Middle frontal gyrus (tissue), 1 donor: Measurements from ENCODE around the gene RPH3AL.
"Not testable (repeated sequence)": the region's sequence is repeated elsewhere in the genome, so short reads cannot be mapped to it uniquely, and the experiment has no call there.

Experiments
- DNase-seq: peaks from one replicate; pipeline ENCODE4 v3.0.0-alpha.2; 2015; ENCODE audit warnings: low spot score; ENCODE audit errors: extremely low spot score

Gene RPH3AL

DNA sequence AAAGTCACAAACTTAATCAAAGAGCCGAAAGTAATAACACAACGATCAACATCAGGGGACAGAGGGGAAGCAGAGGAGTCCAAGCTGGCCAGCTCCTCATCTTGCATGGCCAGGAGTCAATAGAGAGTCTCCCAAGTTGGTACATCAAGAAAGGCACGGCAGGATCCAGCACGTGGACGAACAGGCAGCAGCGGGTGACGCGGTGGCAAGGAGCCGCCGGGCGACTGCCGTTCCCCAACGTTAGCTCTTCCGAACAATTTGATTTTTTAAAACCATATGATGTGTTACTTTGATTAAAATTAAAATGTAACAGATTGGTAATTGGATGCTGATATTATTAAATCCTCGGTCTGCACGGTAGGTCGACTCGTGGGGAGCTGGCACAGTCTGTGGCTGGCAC, 89.3 kb downstream of the RPH3AL start:
- no peak for DNase-seq

DNA sequence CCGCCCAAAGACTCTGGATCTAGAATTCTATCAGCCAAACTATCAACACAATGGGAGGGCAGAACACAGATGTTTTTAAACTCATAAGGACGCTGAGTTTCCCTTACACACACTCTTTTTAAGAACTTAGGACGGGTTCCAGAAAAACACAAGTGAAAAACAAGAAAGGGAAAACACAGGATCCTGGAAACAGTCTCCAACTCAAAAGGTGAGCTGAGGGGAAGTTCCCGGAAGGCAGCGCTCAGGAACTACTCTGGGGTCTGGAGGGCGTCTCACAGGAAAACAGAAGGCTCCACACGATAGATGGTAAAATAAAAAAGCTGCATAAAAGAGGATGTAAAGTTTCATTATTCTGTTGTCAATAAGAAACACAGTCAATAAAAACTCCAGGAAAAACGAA, 91.0 kb downstream of the RPH3AL start:
- no peak for DNase-seq

DNA sequence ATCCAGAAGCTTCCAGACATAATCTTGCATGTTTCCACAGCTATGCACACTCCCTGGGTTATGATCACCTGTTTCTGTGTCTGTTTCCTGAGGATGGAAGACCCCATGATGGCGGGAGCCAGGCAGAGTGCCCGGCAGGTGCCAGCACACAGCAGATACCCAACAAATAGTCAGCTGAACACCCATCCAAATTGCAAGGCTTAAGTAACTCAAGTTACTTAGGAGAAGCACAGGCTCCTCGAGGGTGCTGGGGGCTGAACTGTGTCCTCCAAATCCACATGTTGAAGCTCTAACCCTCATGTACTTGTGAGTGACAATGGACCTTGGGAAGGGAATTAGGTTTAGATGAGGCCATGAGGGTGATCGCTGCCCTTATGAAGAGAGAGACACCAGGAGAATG, 91.7 kb downstream of the RPH3AL start:
- DNase-seq: no peak

DNA sequence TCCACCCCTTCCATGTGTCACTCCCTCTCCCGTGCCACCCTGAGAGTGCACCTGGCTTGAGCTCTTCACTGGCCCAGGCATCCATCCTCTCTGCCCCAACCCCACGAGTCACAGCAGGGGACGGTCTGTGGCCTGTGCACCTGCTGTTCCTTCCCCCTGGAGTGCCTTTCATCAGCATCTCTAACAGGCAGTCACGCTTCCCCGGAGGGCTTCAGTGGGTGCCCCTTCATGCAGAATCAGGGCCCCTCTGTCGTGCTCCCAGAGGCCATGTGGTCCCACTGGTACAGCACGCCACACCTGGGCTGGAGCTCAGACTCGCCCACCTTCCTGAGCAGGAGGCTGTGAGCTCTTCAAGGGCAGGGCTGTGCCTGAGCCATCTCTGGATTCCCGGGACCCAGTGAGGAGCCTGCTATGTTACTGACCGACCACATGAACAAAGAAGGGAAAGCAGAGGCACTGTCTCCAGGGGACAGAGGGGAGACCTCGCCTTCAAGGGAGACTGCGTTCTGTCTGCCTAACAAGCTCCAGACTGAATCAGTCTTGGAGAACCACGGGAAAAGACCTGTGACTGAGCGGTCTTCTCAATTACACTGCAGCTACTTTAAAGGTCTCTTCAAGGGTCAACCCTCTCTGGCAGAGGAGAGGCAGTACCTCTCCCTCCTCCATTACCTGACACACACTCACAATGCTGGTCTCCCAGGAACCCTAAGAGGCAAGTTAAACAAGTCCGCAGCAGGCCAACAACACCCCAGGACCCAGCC, 92.4 kb downstream of the RPH3AL start:
- no peak for DNase-seq

DNA sequence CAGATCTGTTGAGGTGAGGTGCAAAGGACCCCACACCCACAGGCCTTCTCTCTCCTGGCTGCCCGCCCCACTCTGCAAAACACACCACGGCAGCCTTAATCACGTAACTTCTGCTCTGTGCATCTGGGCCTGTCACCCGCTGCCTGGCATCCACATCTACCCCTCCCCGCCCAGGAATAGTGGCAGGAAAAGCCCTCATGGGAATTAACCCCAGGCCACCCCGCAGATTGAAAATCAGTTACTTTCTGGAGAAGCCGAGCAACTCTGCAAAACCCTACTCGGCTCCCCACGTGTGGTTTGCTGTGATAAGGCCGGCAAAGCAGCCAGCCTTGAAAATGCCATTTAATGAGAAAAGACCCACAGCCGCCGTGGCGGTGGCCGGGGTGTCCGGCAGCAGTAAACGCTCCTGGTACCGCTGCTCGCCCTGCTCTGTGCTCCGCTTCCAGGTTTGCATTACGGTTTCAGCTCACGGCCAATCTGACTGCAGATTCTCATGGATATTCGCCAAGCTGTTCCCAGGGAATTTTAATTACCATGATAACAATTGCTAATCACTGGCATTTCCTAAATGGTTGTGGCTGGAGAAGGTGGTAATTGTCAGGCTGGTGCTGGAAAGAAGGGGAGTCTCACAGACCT, 93.1 kb downstream of the RPH3AL start:
- no peak for DNase-seq

DNA sequence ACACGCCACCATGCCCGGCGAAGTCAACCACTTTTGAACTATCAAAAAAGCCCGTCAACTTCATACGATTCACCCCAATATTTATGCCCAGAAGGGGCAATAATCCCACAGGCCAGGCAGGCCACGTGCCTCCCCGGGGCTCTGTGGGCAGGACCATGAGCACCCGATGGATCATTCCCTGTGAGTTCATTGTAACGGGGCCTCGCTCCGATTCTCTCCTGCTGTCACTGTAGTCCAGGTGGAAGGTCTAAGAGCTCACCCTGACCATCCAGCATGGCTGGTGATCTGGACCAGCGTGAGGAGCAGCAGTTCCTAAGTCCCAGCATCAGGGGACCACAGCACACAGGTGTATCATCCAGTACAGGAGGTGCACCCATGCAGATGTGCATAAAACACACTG, 93.7 kb downstream of the RPH3AL start:
- DNase-seq: no peak

DNA sequence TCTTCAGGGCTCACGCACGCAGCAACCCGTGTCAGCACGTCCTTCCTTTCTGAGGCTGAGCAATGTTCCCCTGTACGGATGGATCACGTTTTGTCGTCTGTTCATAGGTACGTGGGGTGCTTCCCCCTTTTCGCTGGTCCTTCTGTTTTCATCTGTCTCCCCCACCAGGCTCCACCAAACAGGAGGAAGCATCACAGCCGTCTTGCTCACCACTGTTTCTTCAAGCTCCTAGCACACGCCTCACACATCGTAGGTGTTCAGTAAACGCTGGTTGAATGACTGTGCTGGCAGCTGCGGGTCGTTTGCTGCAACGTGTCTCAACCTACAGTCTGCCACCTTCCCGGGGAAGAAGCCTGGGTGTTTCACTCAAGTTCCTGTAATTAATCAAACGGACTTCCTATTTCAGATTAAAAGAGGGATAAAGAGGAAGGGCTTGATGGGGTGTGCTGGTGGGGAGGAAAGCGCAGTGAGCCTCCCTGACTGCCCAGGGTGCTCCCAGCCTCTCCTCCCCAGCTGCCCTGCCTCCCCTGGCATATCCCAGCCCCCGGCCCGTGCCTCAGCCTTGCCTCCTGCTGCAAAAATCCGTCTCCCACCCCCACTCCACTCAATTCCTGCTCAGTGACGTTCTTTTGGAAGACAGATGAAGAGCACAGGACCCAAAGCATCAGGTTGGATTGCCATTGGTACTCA, 94.4 kb downstream of the RPH3AL start:
- no peak for DNase-seq

DNA sequence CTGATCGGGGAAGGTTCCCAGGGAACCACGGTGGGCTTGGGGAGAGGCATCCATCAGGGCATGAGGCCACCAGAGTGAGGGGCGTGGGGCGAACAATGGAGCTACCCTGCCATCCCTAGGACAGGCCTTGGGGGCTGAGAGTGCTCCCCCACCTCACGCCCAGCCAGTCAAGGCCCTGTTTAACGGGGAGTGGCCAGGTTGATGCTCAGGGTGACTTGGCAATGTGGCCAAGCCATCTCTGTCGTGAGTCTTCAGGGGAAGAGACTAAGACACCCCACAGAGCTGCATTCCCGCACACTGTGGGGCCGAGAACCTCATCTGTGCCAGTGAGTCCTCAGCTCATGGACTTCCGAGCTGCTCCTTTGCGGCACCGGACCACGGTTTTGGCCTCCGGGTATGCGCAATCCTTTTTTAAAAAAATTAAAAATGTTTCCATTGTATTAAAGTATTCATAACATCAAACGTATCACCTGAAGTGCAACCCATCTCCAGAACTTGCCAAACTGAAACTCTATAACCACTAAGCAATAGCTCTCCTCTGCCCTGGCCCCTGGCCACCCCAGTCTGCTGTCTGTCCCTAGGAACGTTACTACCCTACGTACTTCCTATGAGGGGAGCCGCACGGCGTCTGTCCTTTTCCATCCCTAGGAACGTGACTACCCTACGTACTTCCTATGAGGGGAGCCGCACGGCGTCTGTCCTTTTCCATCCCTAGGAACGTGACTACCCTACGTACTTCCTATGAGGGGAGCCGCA, 99.3 kb downstream of the RPH3AL start:
- no peak for DNase-seq

DNA sequence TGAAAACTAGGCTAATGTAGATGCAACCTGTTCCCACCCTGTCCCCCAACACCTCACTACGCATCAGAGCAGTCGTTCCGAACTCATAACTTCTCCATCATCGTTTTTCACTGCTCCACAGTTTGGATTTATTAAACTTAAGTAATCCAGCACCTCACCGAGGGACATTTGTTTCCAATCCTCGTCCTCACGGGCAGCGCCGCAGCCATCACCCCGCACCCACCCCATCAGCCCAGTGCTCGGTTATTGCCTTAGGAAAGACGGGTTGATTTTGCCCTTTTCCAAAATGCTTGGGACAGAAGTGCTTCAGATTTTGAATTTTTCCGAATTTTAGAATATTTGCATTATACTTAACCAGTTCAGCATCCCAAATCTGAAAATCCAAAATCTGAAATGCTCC, 100.2 kb downstream of the RPH3AL start:
- DNase-seq: no peak

DNA sequence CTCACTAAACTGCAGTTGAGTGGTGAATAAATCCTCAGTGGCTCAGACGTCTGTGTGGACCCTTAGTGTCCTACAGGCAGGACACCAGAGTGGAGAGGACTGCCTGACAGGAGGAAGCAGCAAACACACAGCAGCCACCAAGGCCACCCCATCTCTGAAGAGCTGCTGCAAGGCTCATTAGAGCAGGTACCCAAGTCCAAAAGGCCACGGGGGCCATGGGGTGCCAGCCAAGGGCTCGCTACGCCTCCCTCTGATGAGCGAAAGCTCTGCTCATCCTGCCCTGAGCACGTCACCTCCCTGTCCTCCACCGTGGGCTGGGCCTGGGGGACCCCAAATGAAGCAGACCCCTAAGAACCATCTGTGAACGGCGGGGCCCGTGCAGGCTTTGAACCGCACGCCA, 101.1 kb downstream of the RPH3AL start:
- DNase-seq: no peak

DNA sequence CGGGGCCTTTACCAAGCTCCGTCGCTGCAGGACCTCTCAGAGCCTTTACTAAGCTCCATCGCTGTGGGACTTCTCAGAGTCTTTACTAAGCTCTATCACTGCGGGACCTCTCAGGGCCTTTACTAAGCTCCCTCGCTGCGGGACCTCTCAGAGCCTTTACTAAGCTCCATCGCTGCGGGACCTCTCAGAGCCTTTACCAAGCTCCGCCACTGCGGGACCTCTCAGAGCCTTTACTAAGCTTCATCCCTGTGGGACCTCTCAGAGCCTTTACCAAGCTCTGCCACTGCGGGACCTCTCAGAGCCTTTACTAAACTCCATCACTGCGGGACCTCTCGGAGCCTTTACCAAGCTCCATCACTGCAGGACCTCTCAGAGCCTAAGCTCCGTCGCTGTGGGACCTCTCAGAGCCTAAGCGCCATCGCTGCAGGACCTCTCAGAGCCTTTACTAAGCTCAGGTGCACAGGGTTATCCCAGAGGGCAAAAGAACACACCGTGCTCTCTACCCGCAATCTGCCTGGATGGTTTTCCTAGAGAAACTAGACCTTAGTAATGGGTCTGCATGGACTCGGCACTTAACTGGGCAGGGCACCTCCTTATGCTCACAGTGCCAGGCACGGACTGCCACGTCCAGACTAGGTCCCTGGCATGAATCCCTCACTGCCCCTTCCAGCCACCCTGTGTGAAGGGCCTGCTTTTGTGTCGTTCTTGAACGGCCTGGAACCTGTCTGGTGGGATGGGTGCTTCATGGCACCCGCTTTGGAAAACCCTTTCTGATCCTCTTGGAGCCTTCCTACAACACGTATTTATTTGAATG, 101.9 kb downstream of the RPH3AL start:
- DNase-seq: no peak

DNA sequence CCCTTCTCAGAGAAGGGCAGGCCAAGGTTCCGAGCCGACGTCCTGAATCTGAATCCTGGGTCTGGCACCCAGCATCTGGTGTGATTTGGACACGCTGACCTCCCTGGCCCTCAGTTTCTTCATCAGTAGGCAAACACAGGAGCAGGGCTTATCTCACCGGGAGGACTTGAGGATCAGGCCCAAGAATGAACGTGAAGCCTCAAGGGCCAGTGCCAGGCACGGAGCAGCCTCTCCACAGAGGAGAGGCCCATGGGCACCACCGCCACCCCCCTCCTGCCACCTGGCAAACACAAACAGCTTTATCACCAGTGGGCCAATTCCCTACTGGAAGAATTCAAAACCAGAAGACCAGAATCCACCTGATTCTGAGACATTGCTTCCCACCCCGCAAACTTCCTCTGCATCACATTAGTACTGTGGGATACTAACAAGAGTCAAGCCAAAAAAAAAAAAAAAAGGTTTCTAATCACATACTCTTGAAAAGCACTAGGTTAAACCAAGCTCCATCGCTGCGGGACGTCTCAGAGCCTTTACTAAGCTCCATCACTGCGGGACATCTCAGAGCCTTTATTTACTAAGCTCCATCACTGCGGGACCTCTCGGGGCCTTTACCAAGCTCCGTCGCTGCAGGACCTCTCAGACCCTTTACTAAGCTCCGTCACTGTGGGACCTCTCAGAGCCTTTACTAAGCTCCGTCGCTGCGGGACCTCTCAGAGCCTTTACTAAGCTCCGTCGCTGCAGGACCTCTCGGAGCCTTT, 103.2 kb downstream of the RPH3AL start:
- DNase-seq: no peak

DNA sequence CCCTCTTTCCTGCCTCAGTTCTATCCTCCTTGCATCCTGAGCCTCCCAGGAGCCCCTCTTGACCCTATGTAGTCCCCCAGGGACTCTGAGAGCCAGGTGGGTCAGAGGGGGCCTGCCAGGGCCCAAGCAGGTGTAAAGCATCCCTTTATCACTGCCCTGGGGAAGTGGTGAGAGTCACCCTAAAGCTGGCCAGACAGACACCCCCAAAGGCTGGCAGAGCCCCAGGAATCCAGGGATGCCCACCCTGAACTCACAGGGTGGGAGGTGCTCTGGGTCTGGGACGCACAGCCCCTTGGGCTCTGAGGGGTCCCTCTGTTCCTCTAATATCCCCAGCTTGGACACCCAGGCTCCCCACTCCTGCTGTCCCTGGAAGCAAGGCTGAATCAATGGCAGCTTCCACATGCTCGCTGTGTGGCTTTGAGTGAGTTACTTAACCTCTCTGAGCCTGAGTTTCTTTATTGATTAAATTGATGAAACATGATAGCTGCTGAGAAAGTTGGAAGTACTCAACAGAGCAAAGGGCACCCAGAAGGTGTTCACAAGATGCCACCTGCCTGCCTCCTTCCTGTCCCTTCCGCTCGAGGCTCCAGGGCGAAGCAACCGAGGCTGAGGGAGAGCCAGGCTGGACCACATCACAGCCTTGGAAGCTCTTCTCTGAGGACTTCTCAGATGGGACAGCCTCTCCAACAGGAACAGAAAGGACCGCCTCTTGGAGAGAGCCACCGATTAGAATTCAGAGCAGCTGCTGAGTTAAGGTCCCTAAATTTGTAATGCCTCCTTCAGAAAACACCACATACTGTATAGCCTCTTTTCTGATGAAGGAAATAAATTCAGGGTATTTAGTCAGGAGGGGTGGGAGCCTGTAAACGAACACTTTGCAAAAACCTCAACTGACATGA, 104.0 kb downstream of the RPH3AL start:
- DNase-seq: no peak

DNA sequence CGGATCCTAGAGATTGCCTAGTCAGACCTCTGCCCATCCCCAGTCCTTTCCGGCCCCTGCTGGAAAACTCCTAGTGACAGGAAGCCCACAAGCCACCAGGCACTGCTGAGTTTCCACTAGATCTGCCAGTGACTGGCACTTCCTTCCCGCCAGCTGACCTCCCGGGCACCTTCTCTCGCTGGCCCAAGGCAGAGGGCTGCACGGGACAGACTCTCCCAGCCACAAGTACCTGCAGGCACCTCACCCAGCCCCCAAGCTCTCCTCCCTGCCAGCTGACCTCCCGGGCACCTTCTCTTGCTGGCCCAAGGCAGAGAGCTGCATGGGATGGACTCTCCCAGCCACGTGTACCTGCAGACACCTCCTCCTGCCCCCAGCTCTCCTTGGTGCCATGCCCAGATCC, 104.8 kb downstream of the RPH3AL start:
- no peak for DNase-seq

DNA sequence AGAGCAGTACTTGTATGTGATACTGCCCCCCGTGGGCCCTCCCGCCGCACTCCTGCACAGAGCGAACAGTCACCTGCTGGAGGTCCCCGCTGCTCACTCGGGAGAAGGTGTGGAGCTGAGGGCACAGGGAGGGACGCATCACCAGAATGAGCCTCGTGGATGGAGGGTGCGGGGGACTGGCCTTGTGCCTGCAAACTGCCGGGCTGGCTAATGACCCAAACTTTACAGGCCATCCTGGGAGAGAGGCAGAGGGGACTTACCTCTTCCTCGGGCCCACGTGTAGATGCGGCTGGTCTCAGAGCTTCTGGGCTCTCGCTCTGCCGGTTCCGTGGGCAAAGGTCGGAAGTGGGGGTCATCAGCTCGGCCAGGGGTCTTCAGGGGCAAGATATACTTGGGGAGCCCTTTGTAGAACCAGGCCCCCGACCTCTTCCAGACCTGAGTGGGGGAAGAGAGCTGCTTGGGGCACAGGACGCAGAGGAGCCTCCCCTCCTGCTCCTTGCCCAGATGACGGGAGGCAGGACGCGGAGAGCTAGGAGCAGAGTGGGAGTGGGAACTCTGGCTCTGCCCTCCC, 105.7 kb downstream of the RPH3AL start:
- DNase-seq: no peak

DNA sequence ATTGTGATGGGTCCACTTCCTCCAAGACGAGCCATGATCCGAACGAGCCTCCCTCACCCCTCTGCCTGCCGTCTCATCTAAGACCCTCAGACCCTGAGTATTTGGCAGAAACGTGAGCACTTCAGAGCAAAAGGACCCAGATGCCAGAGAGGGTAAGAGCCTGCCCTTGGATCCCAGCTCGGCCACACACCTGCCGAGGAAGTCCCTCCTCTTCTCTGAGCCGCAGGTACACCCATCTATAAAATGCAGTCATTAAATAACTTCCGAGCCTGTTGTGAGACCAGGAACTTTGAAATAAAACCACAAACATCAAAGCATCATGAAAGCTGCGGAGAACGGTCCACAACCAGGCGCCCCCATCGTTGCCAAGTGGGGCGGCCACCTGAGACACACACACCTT, 106.4 kb downstream of the RPH3AL start:
- no peak for DNase-seq

DNA sequence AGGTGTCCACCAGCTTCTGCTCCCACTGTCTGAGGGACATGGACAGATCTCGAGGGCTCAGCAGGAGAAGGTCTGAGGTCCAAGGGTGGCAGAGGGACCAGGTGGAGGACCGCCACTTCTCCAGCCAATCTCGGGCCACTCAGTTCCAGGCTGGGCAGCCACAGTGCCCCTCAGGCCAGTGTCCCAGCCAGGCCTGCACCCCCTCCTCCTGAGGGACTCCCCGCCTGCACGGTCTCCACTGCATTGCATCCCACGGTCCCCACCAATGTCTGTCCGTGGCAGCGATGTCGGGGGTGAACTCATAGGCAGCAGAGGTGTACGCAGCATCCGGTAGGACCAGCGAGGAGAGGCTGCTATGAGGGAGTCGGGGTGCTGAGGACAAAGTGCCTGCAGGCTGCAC, 107.0 kb downstream of the RPH3AL start:
- DNase-seq: no peak

DNA sequence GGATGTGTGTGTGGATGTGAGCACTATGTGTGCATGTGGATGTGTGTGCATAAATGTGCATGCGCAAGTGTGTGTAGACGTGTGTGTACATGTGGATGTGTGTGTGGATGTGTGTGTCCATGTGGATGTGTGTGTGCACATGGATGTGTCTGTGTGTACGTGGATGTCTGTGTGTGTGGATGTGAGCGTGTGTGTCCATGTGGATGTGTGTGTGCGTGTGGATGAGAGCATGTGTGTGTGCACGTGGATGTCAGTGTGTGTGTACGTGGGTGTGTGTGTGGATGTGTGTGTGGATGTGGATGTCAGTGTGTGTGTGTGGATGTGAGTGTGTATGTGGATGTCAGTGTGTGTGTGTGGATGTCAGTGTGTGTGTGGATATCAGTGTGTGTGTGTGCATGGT, 107.6 kb downstream of the RPH3AL start:
- no peak for DNase-seq

DNA sequence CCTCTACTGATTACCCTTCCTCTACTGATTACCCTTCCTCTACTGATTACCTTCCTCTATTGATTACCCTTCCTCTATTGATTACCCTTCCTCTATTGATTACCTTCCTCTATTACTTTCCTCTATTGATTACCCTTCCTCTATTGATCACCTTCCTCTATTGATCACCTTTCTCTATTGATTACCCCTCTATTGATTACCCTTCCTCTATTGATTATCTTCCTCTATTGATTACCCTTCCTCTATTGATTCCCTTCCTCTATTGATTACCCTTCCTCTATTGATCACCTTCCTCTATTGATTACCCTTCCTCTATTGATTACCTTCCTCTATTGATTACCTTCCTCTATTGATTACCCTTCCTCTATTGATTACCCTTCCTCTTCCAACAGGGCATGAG, 108.7 kb downstream of the RPH3AL start:
- not testable (repeated sequence) for DNase-seq
